NCI-H2196 (cell line): ENCODE measurements around the gene DDX10.

ENCODE experiments used
- DNase-seq: peaks from one replicate; lab custom pipeline; 2025; ENCODE audit not compliant: unreplicated experiment; lab: John Stamatoyannopoulos, UW

DDX10 gene

GRCh38 chr11:108967571-108967970 lies 302.7 kb downstream of the DDX10 start:
- DNase-seq = no peak

GRCh38 chr11:108970221-108970991 lies 305.5 kb downstream of the DDX10 start:
- DNase-seq = no peak

- DNase-seq = no peak
Observed at GRCh38 chr11:108973402-108974162, 308.7 kb downstream of the DDX10 start.

- DNase-seq = no peak
Observed at GRCh38 chr11:108975026-108975425, 310.2 kb downstream of the DDX10 start.

GRCh38 chr11:108975641-108976071 lies 310.8 kb downstream of the DDX10 start:
- DNase-seq = no peak

- DNase-seq = no peak
Observed at GRCh38 chr11:108983636-108984420, 319.0 kb downstream of the DDX10 start.

- DNase-seq = no peak
Observed at GRCh38 chr11:108984523-108984922, 319.7 kb downstream of the DDX10 start.

- no peak for DNase-seq
Observed at GRCh38 chr11:108985236-108985944, 320.5 kb downstream of the DDX10 start.

GRCh38 chr11:108985945-108986279 lies 321.0 kb downstream of the DDX10 start:
- DNase-seq = no peak
